Putamen (tissue), 1 donor: ENCODE results near the gene LRRC3.
"Not testable (repeated sequence)": the region's sequence is repeated elsewhere in the genome, so short reads cannot be mapped to it uniquely, and the experiment has no call there.

Experiments used
- DNase-seq: peaks from one replicate; pipeline ENCODE4 v3.0.0-alpha.2; 2016; ENCODE audit warnings: low spot score

Gene LRRC3, protein sequence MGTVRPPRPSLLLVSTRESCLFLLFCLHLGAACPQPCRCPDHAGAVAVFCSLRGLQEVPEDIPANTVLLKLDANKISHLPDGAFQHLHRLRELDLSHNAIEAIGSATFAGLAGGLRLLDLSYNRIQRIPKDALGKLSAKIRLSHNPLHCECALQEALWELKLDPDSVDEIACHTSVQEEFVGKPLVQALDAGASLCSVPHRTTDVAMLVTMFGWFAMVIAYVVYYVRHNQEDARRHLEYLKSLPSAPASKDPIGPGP

GRCh38 chr21:44454747-44455523 is at the start of gene LRRC3:
LRRC3 (plus strand) TSS chr21:44455510; CDS start chr21:44456645, 1,135 bp downstream.
- no peak for DNase-seq

DNA sequence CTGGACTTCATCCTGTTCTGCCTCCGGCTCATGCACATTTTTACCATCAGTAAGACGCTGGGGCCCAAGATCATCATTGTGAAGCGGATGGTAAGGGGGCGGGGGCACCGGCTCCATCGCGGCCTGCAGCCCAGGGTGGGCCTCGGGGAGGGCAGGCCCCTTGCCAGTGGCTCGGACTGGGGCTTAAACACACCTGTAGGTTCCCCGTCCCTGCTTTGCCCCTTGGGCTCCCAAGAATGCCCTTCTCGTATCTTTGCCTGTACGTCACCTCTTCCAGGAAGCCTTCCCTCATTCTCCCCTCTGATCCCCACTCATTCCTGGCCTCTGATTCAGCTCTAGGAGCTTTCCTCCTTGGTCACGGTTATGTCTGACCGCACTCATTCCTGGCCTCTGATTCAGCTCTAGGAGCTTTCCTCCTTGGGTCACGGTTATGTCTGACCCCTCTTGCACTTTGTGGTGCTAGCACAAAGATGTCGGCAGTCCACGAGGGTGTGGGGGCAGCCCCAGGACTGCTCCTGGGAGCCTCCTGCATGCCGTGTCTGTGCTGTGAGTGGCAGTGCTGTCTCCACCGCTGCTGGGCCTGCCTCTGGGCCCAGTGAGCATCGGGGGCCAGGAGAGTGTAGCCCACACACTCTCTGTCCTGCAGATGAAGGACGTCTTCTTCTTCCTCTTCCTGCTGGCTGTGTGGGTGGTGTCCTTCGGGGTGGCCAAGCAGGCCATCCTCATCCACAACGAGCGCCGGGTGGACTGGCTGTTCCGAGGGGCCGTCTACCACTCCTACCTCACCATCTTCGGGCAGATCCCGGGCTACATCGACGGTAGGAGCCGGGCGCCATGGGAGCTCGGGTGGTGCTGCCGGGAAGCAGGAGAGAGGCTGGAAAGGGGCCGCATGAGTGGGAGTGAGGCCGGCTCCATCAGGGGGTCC is 49.1 kb upstream of the LRRC3 start:
- DNase-seq: no peak

GRCh38 chr21:44406953-44407352 is 48.4 kb upstream of the LRRC3 start:
- DNase-seq: no peak

- peak; percentile 41 for DNase-seq
Observed at GRCh38 chr21:44407493-44407892, 47.8 kb upstream of the LRRC3 start.

GRCh38 chr21:44408226-44408625 is 47.1 kb upstream of the LRRC3 start:
- no peak for DNase-seq

GRCh38 chr21:44413566-44414290 is 41.6 kb upstream of the LRRC3 start:
- no peak for DNase-seq

DNA sequence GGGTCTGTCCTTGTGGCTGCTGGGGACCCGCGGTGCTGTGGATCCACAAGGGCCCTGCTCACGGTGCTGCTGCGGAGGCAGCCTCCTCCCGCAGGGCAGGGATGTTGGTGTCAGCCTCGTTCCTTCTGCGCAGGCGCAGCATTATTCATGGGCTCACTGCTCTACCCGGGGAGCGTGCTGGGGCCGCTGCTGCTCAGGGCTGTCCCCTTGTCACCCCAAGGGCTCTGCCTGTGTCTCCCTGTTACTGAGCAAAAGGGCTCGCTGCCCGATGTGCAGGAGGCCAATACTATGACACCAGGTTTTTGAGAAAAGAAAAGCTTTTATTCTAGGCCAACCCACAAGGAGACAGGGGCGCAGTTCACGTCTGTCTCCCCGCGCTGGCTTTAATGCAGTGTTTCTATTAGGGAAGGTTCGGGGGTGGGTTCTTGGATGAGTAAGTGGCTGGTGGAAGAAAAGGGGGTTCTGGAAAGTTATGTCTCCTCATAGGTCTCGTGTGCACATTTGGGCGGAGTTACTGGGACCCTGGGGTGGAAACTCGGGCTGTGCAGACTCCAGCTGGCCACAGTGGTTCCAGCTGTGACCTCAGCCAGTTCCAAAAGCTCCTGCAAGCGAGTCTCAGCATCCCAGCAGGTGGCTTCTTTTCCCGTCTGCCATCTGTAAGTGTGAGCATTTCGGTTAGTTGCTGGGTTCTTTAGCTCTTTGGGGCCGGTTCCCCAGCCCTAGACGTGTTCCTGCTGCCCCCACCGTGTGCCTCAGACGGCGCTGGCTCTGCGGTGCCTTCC is 40.8 kb upstream of the LRRC3 start:
- DNase-seq: peak; percentile 23

- no peak for DNase-seq
Observed at GRCh38 chr21:44415073-44416025, 40.0 kb upstream of the LRRC3 start.

DNA sequence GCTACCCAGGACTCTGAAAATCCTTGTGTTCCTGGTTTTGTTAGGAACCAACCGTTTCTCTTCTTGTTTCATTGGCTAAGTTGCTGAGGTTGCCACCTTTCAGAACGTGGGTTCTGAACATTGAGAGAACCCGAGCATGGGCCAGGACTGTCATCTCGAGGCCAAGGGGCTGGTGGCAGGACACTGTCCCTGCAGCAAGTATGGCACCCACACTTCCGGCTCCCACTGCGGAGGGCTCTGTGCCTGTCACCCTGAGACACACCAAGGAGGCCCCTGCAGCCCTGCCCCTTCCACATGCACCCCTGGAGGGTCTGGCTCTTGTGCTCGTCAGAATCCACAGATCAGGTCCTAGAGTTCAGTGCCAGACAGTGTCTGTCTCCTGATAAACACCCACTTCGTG is 39.1 kb upstream of the LRRC3 start:
- no peak for DNase-seq

- not testable (repeated sequence) for DNase-seq
Observed at GRCh38 chr21:44417621-44418107, 37.6 kb upstream of the LRRC3 start.

DNA sequence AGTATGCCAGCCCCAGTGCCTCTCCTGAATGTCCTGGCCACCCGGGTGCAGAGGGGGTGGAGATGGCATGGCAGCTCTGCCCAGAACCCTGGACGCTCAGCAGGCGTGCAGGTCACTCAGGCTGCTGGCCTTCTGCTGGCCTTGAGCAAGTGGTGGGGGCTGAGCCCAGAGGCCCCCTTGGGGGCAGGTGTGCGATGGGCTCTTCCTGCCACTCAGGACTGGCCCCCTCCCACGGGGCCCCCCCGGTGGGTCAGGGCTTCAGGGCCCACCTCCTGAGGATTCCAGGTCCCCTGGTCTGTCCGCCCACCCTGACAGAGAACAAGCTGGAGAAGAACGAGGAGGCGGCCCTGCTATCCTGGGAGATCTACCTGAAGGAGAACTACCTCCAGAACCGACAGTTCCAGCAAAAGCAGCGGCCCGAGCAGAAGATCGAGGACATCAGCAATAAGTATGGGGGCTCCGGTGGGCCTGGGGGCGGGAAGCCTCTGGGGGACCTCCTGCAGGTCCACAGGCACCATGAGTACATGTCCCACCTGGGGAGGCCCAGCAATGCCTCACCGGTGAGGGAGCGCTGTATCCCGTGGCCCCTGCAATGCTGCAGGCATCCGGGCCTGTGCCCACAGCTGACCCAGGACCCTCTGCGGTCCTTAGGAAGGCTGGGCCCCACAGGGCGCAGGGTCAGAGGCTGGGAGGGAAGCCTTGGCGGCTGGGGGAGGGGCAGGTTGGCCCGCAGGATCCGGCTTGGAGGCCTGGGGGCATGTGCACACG is 37.0 kb upstream of the LRRC3 start:
- DNase-seq: no peak

DNA sequence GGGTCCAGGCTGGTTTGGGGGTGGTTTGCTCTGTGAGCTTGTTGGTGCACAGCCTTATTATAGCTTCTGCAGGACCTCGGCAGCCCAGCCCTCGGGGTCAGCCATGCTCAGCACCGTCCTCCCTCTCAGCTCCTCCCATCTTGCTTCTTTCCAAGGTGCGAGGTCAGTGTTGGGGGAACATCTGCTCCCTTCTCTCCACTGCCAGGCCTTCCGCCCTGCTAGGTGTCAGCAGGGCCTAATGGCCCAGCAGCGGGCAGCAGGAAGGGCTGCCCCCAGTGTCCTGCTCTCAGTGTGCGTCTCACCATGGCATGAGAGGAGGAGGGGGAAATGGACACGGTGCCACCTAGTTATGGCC is 36.5 kb upstream of the LRRC3 start:
- no peak for DNase-seq

DNA sequence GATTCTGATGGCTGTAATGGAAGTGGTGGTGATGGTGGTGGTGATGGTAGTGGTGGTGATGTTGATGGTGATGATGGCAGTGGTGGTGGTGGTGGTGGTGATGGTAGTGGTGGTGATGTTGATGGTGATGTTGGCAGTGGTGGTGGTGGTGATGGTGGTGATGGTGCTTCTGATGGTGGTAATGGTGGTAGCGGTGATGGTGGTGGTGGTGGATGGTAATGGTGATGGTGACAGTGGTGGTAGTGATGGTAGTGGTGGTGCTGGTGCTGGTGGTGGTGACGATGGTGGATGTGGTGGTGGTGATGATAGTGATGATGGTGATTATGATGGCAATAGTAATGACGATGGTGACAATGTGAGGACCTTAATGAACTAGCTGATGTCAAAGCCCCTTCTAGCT is 35.6 kb upstream of the LRRC3 start:
- DNase-seq: no peak

DNA sequence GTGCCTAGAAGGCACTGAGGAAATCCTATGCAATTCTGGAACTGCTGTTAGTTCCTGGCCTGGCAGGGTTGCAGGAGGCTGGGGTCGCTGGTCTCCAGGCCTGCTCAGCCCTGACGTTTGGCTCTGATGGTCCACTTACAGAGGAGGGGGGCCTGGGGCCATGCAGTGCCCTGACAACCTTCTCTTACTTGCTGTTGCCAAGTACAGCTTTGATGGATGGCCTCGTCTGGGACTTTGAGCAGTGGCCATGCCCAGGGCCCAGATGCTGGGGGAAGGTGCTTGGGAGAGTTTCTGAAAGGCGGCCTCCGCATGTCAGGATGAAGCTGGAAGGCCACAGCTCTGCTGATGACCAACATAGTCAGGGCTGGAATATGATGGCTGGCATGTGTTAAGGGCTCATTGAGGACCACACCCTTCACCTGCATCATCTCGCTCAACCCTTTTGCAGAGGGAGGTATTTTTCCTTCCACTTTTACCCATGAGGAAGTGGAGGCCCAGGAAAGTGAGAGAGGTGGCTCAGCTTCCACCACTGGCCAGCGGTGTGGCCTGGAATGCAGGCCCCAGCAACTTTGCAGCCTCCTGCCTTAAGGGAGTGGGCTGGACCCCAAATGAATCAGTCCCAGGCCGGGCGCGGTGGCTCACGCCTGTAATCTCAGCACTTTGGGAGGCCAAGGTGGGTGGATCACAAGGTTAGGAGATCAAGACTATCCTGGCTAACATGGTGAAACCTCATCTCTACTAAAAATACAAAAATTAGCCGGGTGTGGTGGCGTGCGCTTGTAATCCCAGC is 34.7 kb upstream of the LRRC3 start:
- DNase-seq: no peak

- DNase-seq: no peak
Observed at GRCh38 chr21:44421901-44422840, 33.1 kb upstream of the LRRC3 start.

DNA sequence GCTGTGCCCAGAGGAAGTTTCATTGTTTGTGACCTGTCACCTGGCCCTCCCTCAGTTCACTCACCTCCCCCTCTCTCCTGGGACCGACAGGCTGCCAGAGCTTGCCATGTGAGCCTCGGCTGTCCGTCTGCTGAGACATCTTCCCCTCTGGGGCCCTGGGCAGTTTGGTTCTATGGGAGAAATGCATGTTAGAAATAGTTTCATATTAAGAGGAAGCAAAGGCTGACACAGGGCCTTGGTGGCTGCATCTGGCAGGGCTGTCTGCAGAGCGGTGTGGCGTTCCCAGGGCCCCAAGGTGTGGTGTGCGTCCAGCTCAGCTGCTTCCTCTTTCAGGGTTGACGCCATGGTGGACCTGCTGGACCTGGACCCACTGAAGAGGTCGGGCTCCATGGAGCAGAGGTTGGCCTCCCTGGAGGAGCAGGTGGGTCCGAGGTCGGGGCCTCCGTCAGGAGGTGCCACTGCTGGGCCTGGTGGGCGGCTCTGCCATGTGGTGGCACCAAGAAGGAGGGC is 31.9 kb upstream of the LRRC3 start:
- no peak for DNase-seq
